ENCODE measurements around the gene CLCN1. TPM values are rescaled to one million over a fixed set of nuclear protein-coding genes. Genes with fewer than 3 reads are reported as not detected.
"Not testable (repeated sequence)": the region's sequence is repeated elsewhere in the genome, so short reads cannot be mapped to it uniquely, and the experiment has no call there.

CLCN1 gene
- total RNA-seq, 2 experiments from 2014 or later, result not detected

DNA sequence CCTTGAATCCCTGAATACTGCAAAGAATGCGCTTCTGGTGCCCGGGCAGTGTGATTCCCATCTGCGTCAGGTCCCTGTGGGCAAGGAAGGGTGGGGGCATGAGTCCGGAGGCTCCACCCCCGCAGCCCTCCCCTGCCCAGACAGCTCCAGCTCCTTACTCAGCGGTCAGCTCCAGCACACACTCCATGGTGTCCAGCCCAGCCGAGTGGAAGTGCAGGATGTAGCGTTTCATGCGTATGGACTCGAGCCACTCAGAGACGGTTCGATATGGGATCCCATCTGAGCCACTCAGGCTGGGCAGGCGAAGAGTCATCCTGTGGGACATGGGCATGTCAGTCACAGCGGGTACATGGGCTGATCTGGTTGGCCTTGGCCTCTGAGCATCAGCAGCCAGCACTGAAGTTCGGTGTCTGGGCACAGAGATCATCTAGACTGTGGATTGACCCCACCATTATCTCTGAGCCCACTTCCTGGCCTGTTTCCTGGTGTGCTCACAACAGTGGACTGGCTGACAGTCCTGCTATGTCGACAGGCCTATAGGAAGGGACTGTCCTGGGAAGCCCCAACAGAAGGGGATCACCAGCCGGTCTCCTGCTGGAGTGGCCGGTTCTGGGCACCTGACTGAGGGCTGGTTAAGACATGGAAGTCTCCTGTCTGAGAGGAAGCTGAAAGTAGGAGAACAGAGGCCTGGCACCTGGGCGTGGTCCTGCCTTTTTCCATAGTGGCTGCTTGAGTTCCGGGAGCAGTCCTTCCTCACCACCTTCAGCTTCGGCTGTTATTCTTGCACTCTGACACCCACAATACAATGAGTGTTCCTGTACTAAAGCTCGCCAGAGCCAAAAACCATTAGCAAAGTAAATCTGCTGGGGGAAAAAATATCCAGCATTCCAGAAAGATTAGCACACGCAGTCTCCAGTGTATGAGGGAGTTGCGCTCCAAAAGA, 75.8 kb downstream of the CLCN1 start:
- H4K20me1 ChIP-seq (ENCODE audit: insufficient read depth, low read length), result no peaks in the 10 kb centered on the region
- H3K36me3 ChIP-seq (ENCODE audit: insufficient read depth, low read length), result no peaks in the 10 kb centered on the region
- H3K4me1 ChIP-seq (ENCODE audit: insufficient read depth, low read length, poor library complexity, severe bottlenecking), result no peaks in the 10 kb centered on the region
- ChIA-PET POLR2A (no interaction called here), CTCF (ENCODE audit: unreplicated experiment) (no interaction called here)
- intact Hi-C loops (cut with micrococcal nuclease; ENCODE audit: unreplicated experiment), result no loop called here
- no peak overlapping the region for H3K4me3 ChIP-seq (ENCODE audit: low read depth, low read length, poor library complexity, severe bottlenecking)
- H3K27ac ChIP-seq (ENCODE audit: low read depth, low read length, poor library complexity, severe bottlenecking), result no peak overlapping the region
- no peak for DNase-seq (ENCODE audit: low spot score)
- no peak overlapping the region for H3K4me2 ChIP-seq (ENCODE audit: low read length)
- TF ChIP-seq CTCF (conservative IDR thresholded peaks at IDR 0.05; ENCODE audit: low read length) (no peak), EZH2phosphoT487 (IDR thresholded peaks at IDR 0.05; ENCODE audit: borderline replicate concordance, low read depth, low read length) (no peak)
- no peak overlapping the region for H2AFZ ChIP-seq (ENCODE audit: low read length)
- no peaks in the 10 kb centered on the region for H3K9me3 ChIP-seq (ENCODE audit: low read length)
- H3K79me2 ChIP-seq (ENCODE audit: insufficient read depth, low read depth, low read length), result no peaks in the 10 kb centered on the region
- H3K9me2 ChIP-seq (ENCODE audit: insufficient read depth, low read length), result no peaks in the 10 kb centered on the region
- BruUV-seq (replicated peaks), result no TSS peak

- POLR2A ChIA-PET, result interaction anchor here (0.6 kb wide), 1 partner anchor 753 kb away, joined by 3 read pairs; no protein-coding TSS in a partner anchor
Measured at GRCh38 chr7:143392427-143392826, 76.5 kb downstream of the CLCN1 start.

DNA sequence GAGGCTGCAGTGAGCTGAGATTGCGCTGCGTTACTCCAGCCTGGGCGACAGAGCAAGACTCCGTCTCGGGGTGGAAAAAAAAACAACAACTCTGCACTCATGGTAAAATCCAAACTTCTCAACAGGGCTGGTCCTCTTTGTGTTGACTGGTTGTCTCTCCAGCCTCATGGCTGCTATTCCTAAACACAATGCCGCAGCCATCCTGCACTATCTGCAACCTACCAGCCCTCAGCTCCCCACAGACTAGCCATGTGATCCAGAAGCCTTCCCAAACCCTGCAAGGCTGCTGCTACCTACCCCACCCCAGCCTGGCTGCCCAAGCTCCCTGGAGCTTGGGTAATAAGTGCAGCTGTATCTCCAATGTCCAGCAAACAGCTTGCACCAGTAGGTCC, 77.0 kb downstream of the CLCN1 start:
- no peak for DNase-seq (ENCODE audit: low spot score)
- Histone ChIP-seq H4K20me1 (ENCODE audit: insufficient read depth, low read length) (no peaks in the 10 kb centered on the region), H3K4me1 (ENCODE audit: insufficient read depth, low read length, poor library complexity, severe bottlenecking) (no peaks in the 10 kb centered on the region), H3K4me2 (ENCODE audit: low read length) (no peak overlapping the region), H3K79me2 (ENCODE audit: insufficient read depth, low read depth, low read length) (no peaks in the 10 kb centered on the region), H3K27ac (ENCODE audit: low read depth, low read length, poor library complexity, severe bottlenecking) (no peak overlapping the region), H3K4me3 (ENCODE audit: low read depth, low read length, poor library complexity, severe bottlenecking) (no peak overlapping the region), H2AFZ (ENCODE audit: low read length) (no peak overlapping the region), H3K36me3 (ENCODE audit: insufficient read depth, low read length) (no peaks in the 10 kb centered on the region), H3K9me3 (ENCODE audit: low read length) (no peaks in the 10 kb centered on the region), H3K9me2 (ENCODE audit: insufficient read depth, low read length) (no peaks in the 10 kb centered on the region)
- CTCF ChIA-PET (ENCODE audit: unreplicated experiment), result no interaction called here
- BruUV-seq (replicated peaks), result no TSS peak
- intact Hi-C loops (cut with micrococcal nuclease; ENCODE audit: unreplicated experiment), result no loop called here
- POLR2A ChIA-PET, result interaction anchor here (0.6 kb wide), 1 partner anchor 753 kb away, joined by 3 read pairs; no protein-coding TSS in a partner anchor
- no peak for TF ChIP-seq EZH2phosphoT487 (IDR thresholded peaks at IDR 0.05; ENCODE audit: borderline replicate concordance, low read depth, low read length)
- no peak for TF ChIP-seq CTCF (conservative IDR thresholded peaks at IDR 0.05; ENCODE audit: low read length)

More at GRCh38 chr7:143392427-143392826, 76.5 kb downstream of the CLCN1 start:
- H3K4me1 ChIP-seq (ENCODE audit: insufficient read depth, low read length, poor library complexity, severe bottlenecking); H2AFZ ChIP-seq (ENCODE audit: low read length); H3K36me3 ChIP-seq (ENCODE audit: insufficient read depth, low read length); H3K27ac ChIP-seq (ENCODE audit: low read depth, low read length, poor library complexity, severe bottlenecking); H3K4me2 ChIP-seq (ENCODE audit: low read length); H3K79me2 ChIP-seq (ENCODE audit: insufficient read depth, low read depth, low read length); H3K9me2 ChIP-seq (ENCODE audit: insufficient read depth, low read length); H3K9me3 ChIP-seq (ENCODE audit: low read length); DNase-seq (ENCODE audit: low spot score); H4K20me1 ChIP-seq (ENCODE audit: insufficient read depth, low read length); CTCF ChIA-PET (ENCODE audit: unreplicated experiment); H3K4me3 ChIP-seq (ENCODE audit: low read depth, low read length, poor library complexity, severe bottlenecking); BruUV-seq (replicated peaks); intact Hi-C loops (cut with micrococcal nuclease; ENCODE audit: unreplicated experiment): not testable (repeated sequence)

Measured in OCI-LY7 (cell line).